Stomach (tissue), 4 donors: Measurements from ENCODE around the gene CDC42BPG.

Experiments
- EP300 ChIP-seq: sonication (generic); formaldehyde crosslinking; IDR thresholded peaks from one replicate; pipeline ENCODE4 v1.6.1; 2017; ENCODE audit warnings: antibody characterized with exemption
- TF ChIP-seq, protein P1 (sequence below), 7 experiments: fragments of 450-650 bp in 4 of 7; fragments of 200-600 bp in 3 of 7; sonication (generic) in 3 of 7; IDR thresholded peaks; one replicate each; pipeline ENCODE4 v1.5.1; 2016 to 2019; ENCODE audit warnings: antibody characterized with exemption in 7 of 7, control low read depth in 2 of 7, mild to moderate bottlenecking in 1 of 7

- TF ChIP-seq, protein P1, sequence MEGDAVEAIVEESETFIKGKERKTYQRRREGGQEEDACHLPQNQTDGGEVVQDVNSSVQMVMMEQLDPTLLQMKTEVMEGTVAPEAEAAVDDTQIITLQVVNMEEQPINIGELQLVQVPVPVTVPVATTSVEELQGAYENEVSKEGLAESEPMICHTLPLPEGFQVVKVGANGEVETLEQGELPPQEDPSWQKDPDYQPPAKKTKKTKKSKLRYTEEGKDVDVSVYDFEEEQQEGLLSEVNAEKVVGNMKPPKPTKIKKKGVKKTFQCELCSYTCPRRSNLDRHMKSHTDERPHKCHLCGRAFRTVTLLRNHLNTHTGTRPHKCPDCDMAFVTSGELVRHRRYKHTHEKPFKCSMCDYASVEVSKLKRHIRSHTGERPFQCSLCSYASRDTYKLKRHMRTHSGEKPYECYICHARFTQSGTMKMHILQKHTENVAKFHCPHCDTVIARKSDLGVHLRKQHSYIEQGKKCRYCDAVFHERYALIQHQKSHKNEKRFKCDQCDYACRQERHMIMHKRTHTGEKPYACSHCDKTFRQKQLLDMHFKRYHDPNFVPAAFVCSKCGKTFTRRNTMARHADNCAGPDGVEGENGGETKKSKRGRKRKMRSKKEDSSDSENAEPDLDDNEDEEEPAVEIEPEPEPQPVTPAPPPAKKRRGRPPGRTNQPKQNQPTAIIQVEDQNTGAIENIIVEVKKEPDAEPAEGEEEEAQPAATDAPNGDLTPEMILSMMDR (IDR thresholded peaks at IDR 0.05) = no peak
- TF ChIP-seq EP300 = no peak
These were observed 30.6 kb downstream of the CDC42BPG start for GRCh38 chr11:64813826-64814225.
